Umbilical cord (tissue), 2 donors: ENCODE results near the gene LAMB4. TPM values are rescaled to one million over a fixed set of nuclear protein-coding genes. Genes with fewer than 3 reads are reported as not detected.
A peak's percentile ranks its signal among the peaks of the same experiment; 100 is the strongest.

Source experiments
- DNase-seq: peaks from one replicate; pipeline ENCODE4 v3.0.0-alpha.2; 2015; ENCODE audit warnings: low spot score
- total RNA-seq: library from RNA; depleted of rRNA; stranded (reverse); fragments of >200 nt; gene quantifications from one replicate; pipeline ENCODE4 v1.2.3, GENCODE V29; 2014; ENCODE audit warnings: low replicate concordance; ENCODE audit not compliant: insufficient read depth

LAMB4 gene
- total RNA-seq, 1 donor from 2014 or later = 0.96 TPM

- DNase-seq = peak; percentile 87
Observed at GRCh38 chr7:108079648-108080591, 50.2 kb downstream of the LAMB4 start.

GRCh38 chr7:108079276-108079647 is 50.9 kb downstream of the LAMB4 start:
- peak; percentile 49 for DNase-seq

- no peak for DNase-seq
Observed at GRCh38 chr7:108078691-108079090, 51.5 kb downstream of the LAMB4 start.

GRCh38 chr7:108078211-108078673 is 51.9 kb downstream of the LAMB4 start:
- DNase-seq = peak; percentile 34

- no peak for DNase-seq
Observed at GRCh38 chr7:108077709-108078108, 52.5 kb downstream of the LAMB4 start.

- DNase-seq = peak; percentile 29
Observed at GRCh38 chr7:108076156-108076555, 54.0 kb downstream of the LAMB4 start.

- DNase-seq = no peak
Observed at GRCh38 chr7:108073305-108074070, 56.7 kb downstream of the LAMB4 start.

- no peak for DNase-seq
Observed at GRCh38 chr7:108072739-108073138, 57.4 kb downstream of the LAMB4 start.

- no peak for DNase-seq
Observed at GRCh38 chr7:108072116-108072515, 58.0 kb downstream of the LAMB4 start.

- DNase-seq = no peak
Observed at GRCh38 chr7:108071551-108071950, 58.6 kb downstream of the LAMB4 start.

- no peak for DNase-seq
Observed at GRCh38 chr7:108069646-108070045, 60.5 kb downstream of the LAMB4 start.

GRCh38 chr7:108067844-108068243 is 62.3 kb downstream of the LAMB4 start:
- DNase-seq = no peak

- DNase-seq = no peak
Observed at GRCh38 chr7:108066486-108066885, 63.7 kb downstream of the LAMB4 start.

GRCh38 chr7:108063520-108063933 is 66.6 kb downstream of the LAMB4 start:
- no peak for DNase-seq

GRCh38 chr7:108062250-108063014 is 67.7 kb downstream of the LAMB4 start:
- no peak for DNase-seq

GRCh38 chr7:108059526-108059925 is 70.6 kb downstream of the LAMB4 start:
- DNase-seq = peak; percentile 57

GRCh38 chr7:108057951-108058481 is 72.1 kb downstream of the LAMB4 start:
- no peak for DNase-seq

GRCh38 chr7:108055611-108056021 is 74.5 kb downstream of the LAMB4 start:
- DNase-seq = no peak

- DNase-seq = no peak
Observed at GRCh38 chr7:108054537-108054936, 75.6 kb downstream of the LAMB4 start.

- DNase-seq = no peak
Observed at GRCh38 chr7:108053250-108053649, 76.9 kb downstream of the LAMB4 start.

- DNase-seq = no peak
Observed at GRCh38 chr7:108051454-108051853, 78.7 kb downstream of the LAMB4 start.
